Colonic mucosa (tissue), 4 donors: ENCODE results near the gene CEP89. TPM values are rescaled to one million over a fixed set of nuclear protein-coding genes. Genes with fewer than 3 reads are reported as not detected.

ENCODE experiments used
- DNase-seq: peaks from one replicate; pipeline ENCODE4 v3.0.0-alpha.2; 2020
- H3K27ac ChIP-seq: fragments of 200-600 bp; one replicate; pipeline ENCODE4 v1.8.0; 2021
- H3K27me3 ChIP-seq: fragments of 200-600 bp; one replicate; pipeline ENCODE4 v1.8.0; 2021
- H3K36me3 ChIP-seq: fragments of 200-600 bp; one replicate; pipeline ENCODE4 v1.8.0; 2021
- H3K4me1 ChIP-seq: fragments of 200-600 bp; one replicate; pipeline ENCODE4 v1.8.0; 2021; ENCODE audit warnings: mild to moderate bottlenecking
- H3K4me3 ChIP-seq: fragments of 200-600 bp; one replicate; pipeline ENCODE4 v1.8.0; 2021
- H3K9ac ChIP-seq, 2 donors: one replicate each; pipeline ENCODE4 v1.7.0; 2013; ENCODE audit warnings: control low read depth in 2 of 2, low read depth in 2 of 2, low read length in 2 of 2
- H3K9me3 ChIP-seq: fragments of 200-600 bp; one replicate; pipeline ENCODE4 v1.8.0; 2021
- CTCF ChIP-seq: fragments of 200-600 bp; IDR thresholded peaks from one replicate; pipeline ENCODE4 v1.8.0; 2022; ENCODE audit warnings: antibody characterized with exemption, mild to moderate bottlenecking
- intact Hi-C: fragments of 100-400 bp; cut with DNase I; formaldehyde crosslinking; loops from one replicate; pipeline ENCODE4 v1.14.1; 2022
- total RNA-seq, 2 donors: library from RNA; stranded (reverse); fragmentation: NEBNext Ultra II Directional in 1 of 2; extraction: Animal tissue kit (Norgen Biotek cat#: 25700) in 1 of 2; gene quantifications; one replicate each; pipeline ENCODE4 v1.2.1, GENCODE V29; 2021
- donor health status: healthy.
- donor health status: DM: no; HTN: no; CAD: no.
- donor health status: DM: no; HTN: no; CAD: no.

Gene CEP89
- total RNA-seq, 2 donors from 2014 or later, result 15.3 to 16.6 TPM

- Histone ChIP-seq H3K36me3 (no peaks in the 10 kb centered on the region), H3K9me3 (no peaks in the 10 kb centered on the region), H3K9ac (no peak overlapping the region), H3K4me3 (no peak overlapping the region), H3K27ac (no peak overlapping the region), H3K4me1 (no peaks in the 10 kb centered on the region), H3K27me3 (no peaks in the 10 kb centered on the region)
- TF ChIP-seq CTCF, result no peak
- DNase-seq, result no peak
- intact Hi-C loops, result no loop called here
Measured at GRCh38 chr19:32919365-32919764, 52.4 kb downstream of the CEP89 start.

GRCh38 chr19:32917616-32917996 is 54.2 kb downstream of the CEP89 start:
- intact Hi-C loops, result no loop called here
- no peak for TF ChIP-seq CTCF
- Histone ChIP-seq H3K4me1 (no peaks in the 10 kb centered on the region), H3K4me3 (no peak overlapping the region), H3K27ac (no peak overlapping the region), H3K9me3 (no peaks in the 10 kb centered on the region), H3K9ac (no peak overlapping the region), H3K27me3 (no peaks in the 10 kb centered on the region), H3K36me3 (no peaks in the 10 kb centered on the region)
- no peak for DNase-seq

- Histone ChIP-seq H3K27me3 (no peaks in the 10 kb centered on the region), H3K4me1 (no peaks in the 10 kb centered on the region), H3K27ac (no peak overlapping the region), H3K9ac (no peak overlapping the region), H3K4me3 (no peak overlapping the region), H3K9me3 (no peaks in the 10 kb centered on the region), H3K36me3 (no peaks in the 10 kb centered on the region)
- no peak for TF ChIP-seq CTCF
- no peak for DNase-seq
- intact Hi-C loops, result no loop called here
Measured at GRCh38 chr19:32916969-32917615, 54.7 kb downstream of the CEP89 start.

- Histone ChIP-seq H3K27ac (no peak overlapping the region), H3K36me3 (no peaks in the 10 kb centered on the region), H3K4me3 (no peak overlapping the region), H3K4me1 (no peaks in the 10 kb centered on the region), H3K9ac (no peak overlapping the region), H3K27me3 (no peaks in the 10 kb centered on the region), H3K9me3 (no peaks in the 10 kb centered on the region)
- TF ChIP-seq CTCF, result no peak
- DNase-seq, result no peak
- intact Hi-C loops, result no loop called here
Measured at GRCh38 chr19:32914879-32915660, 56.7 kb downstream of the CEP89 start.

- Histone ChIP-seq H3K27ac (no peak overlapping the region), H3K4me3 (no peak overlapping the region), H3K27me3 (no peaks in the 10 kb centered on the region), H3K9me3 (no peaks in the 10 kb centered on the region), H3K36me3 (no peaks in the 10 kb centered on the region), H3K4me1 (no peaks in the 10 kb centered on the region), H3K9ac (no peak overlapping the region)
- intact Hi-C loops, result no loop called here
- DNase-seq, result no peak
- TF ChIP-seq CTCF, result no peak
Measured at GRCh38 chr19:32911467-32911866, 60.3 kb downstream of the CEP89 start.
